Hepatocyte (in vitro differentiated cells): ENCODE results near the gene ARRDC1. TPM values are rescaled to one million over a fixed set of nuclear protein-coding genes. Genes with fewer than 3 reads are reported as not detected.
"Not testable (repeated sequence)": the region's sequence is repeated elsewhere in the genome, so short reads cannot be mapped to it uniquely, and the experiment has no call there.

Source experiments
- DNase-seq: peaks from one replicate; pipeline ENCODE4 v3.0.0-alpha.2; 2016; ENCODE audit warnings: low spot score
- H2AFZ ChIP-seq: fragments of 200-600 bp; sonication (generic); 2 replicates; pipeline ENCODE4 v1.6.0; 2016; ENCODE audit warnings: antibody characterized with exemption, mild to moderate bottlenecking
- H3K27ac ChIP-seq: fragments of 200-600 bp; sonication (generic); 2 replicates; pipeline ENCODE4 v1.5.1; 2016; ENCODE audit warnings: mild to moderate bottlenecking
- H3K27me3 ChIP-seq: fragments of 200-600 bp; sonication (generic); 2 replicates; pipeline ENCODE4 v1.6.1; 2016
- H3K36me3 ChIP-seq: fragments of 200-600 bp; sonication (generic); replicated peaks from 2 replicates; pipeline ENCODE4 v1.5.1; 2016; ENCODE audit warnings: low read depth; ENCODE audit not compliant: insufficient read depth
- H3K4me1 ChIP-seq: fragments of 200-600 bp; sonication (generic); 2 replicates; pipeline ENCODE4 v1.5.1; 2016; ENCODE audit warnings: mild to moderate bottlenecking, moderate library complexity; ENCODE audit not compliant: insufficient read depth
- H3K4me2 ChIP-seq: fragments of 200-600 bp; sonication (generic); 2 replicates; pipeline ENCODE4 v1.6.0; 2016
- H3K4me3 ChIP-seq: fragments of 200-600 bp; sonication (generic); 2 replicates; pipeline ENCODE4 v1.5.1; 2016; ENCODE audit warnings: mild to moderate bottlenecking
- H3K79me2 ChIP-seq: fragments of 200-600 bp; sonication (generic); 2 replicates; pipeline ENCODE4 v1.6.0; 2017; ENCODE audit warnings: mild to moderate bottlenecking
- H3K9me2 ChIP-seq: fragments of 200-600 bp; sonication (generic); replicated peaks from 2 replicates; pipeline ENCODE4 v1.6.0; 2017; ENCODE audit warnings: mild to moderate bottlenecking; ENCODE audit not compliant: insufficient read depth
- H3K9me3 ChIP-seq: fragments of 200-600 bp; sonication (generic); 2 replicates; pipeline ENCODE4 v1.5.1; 2016; ENCODE audit warnings: low read depth, mild to moderate bottlenecking
- H4K20me1 ChIP-seq: fragments of 200-600 bp; sonication (generic); 2 replicates; pipeline ENCODE4 v1.6.0; 2016; ENCODE audit warnings: mild to moderate bottlenecking; ENCODE audit not compliant: insufficient read depth, poor library complexity, severe bottlenecking
- EZH2 ChIP-seq: fragments of 200-600 bp; sonication (generic); IDR thresholded peaks from 2 replicates; pipeline ENCODE4 v1.6.1; 2016; ENCODE audit warnings: antibody characterized with exemption, mild to moderate bottlenecking, borderline replicate concordance
- EZH2phosphoT487 ChIP-seq: fragments of 200-600 bp; sonication (generic); IDR thresholded peaks from one replicate; pipeline ENCODE4 v1.6.1; 2018; ENCODE audit warnings: antibody characterized with exemption, mild to moderate bottlenecking, low read depth, moderate library complexity; ENCODE audit not compliant: unreplicated experiment, severe bottlenecking
- WGBS: methylation state at CpG from one replicate; pipeline ENCODE4 v1.1.6; 2016; ENCODE audit warnings: low lambda C conversion rate; ENCODE audit errors: missing lambda C conversion rate; 5-methylcytosine and 5-hydroxymethylcytosine counted together
- polyA plus RNA-seq: library from polyadenylated mRNA; unstranded; fragments of >200 nt; fragmentation: Nextera tagmentation; extraction: Ambion mirVana; gene quantifications from 2 replicates; pipeline ENCODE4 v1.2.1, GENCODE V29; 2016
- total RNA-seq: library from RNA; depleted of rRNA; stranded (reverse); fragments of >200 nt; gene quantifications from 2 replicates; pipeline ENCODE4 v1.2.3, GENCODE V29; 2014
- TF ChIP-seq, protein P1 (sequence below): fragments of 200-600 bp; sonication (generic); IDR thresholded peaks from 2 replicates; pipeline ENCODE4 v1.5.1; 2016; ENCODE audit warnings: antibody characterized with exemption, mild to moderate bottlenecking; ENCODE audit not compliant: poor library complexity

The ARRDC1 gene
- total and polyA plus RNA-seq, 2 experiments from 2014 or later: 62.7 to 102 TPM

DNA sequence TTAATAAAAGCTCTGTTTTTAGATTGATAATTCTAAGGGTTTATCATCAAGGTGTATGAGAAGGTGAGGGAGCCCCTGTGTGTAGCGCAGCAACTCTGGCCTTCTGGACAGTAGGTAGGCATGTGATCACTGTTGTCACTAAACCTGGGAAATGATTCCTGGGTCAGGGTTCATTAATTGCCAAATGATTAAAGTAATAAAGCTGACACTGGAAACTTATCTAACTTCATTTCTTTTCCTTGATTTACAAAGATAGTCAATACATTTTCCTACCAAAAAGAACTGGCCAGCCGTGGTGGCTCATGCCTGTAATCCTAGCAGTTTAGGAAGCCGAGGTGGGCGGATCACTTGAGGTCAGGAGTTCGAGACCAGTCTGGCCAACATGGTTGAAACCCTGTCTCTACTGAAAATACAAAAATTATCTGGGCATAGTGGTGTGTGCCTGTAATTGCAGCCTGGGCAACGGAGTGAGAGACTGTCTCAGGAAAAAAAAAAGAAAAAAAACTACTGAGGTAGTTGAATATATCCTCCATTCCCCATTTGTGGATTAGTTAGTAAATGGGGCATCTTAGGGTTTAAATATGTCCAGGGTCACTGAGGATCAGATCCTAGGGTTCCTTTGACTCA is 15.8 kb downstream of the ARRDC1 start:
- Histone ChIP-seq H3K79me2 (peaks cover 88% of the 10 kb centered on the region), H3K27ac (peak overlapping the region; percentile 6), H3K9me3 (no peaks in the 10 kb centered on the region), H4K20me1 (peaks cover 59% of the 10 kb centered on the region), H3K36me3 (no peaks in the 10 kb centered on the region), H2AFZ (no peak overlapping the region), H3K9me2 (no peaks in the 10 kb centered on the region), H3K4me2 (peak overlapping the region; percentile 81), H3K4me3 (no peak overlapping the region), H3K27me3 (no peaks in the 10 kb centered on the region), H3K4me1 (peaks cover 21% of the 10 kb centered on the region)
- no peak for TF ChIP-seq EZH2
- TF ChIP-seq, protein P1, sequence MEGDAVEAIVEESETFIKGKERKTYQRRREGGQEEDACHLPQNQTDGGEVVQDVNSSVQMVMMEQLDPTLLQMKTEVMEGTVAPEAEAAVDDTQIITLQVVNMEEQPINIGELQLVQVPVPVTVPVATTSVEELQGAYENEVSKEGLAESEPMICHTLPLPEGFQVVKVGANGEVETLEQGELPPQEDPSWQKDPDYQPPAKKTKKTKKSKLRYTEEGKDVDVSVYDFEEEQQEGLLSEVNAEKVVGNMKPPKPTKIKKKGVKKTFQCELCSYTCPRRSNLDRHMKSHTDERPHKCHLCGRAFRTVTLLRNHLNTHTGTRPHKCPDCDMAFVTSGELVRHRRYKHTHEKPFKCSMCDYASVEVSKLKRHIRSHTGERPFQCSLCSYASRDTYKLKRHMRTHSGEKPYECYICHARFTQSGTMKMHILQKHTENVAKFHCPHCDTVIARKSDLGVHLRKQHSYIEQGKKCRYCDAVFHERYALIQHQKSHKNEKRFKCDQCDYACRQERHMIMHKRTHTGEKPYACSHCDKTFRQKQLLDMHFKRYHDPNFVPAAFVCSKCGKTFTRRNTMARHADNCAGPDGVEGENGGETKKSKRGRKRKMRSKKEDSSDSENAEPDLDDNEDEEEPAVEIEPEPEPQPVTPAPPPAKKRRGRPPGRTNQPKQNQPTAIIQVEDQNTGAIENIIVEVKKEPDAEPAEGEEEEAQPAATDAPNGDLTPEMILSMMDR: peak; percentile 21
- TF ChIP-seq EZH2phosphoT487: no peak
- 66% methylated on average over 6 of the region's 6 CpGs for WGBS
- no peak for DNase-seq

DNA sequence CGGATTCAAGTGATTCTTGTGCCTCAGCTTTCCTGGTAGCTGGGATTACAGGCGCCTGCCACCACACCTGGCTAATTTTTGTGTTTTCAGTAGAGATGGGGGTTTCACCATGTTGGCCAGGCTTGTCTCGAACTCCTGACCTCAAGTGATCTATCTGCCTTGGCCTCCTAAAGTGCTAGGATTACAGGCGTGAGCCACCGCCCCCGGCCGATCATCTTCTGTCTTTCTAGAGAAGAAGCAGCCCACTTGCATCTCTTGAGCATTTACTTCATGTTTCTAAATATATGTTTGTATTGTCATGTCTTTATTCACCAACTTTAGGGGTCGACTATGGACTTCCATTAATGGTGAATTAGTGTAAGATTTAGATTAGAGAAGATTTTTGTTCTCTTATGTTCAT is 16.7 kb downstream of the ARRDC1 start:
- Histone ChIP-seq H4K20me1 (peaks cover 67% of the 10 kb centered on the region), H3K79me2 (peaks cover 88% of the 10 kb centered on the region), H3K4me1 (peaks cover 19% of the 10 kb centered on the region)
- H3K27me3 ChIP-seq, H3K9me3 ChIP-seq, DNase-seq, H2AFZ ChIP-seq, H3K9me2 ChIP-seq, H3K4me3 ChIP-seq, H3K36me3 ChIP-seq, H3K27ac ChIP-seq, H3K4me2 ChIP-seq: not testable (repeated sequence)
- WGBS: 95% methylated on average over 8 of the region's 8 CpGs

DNA sequence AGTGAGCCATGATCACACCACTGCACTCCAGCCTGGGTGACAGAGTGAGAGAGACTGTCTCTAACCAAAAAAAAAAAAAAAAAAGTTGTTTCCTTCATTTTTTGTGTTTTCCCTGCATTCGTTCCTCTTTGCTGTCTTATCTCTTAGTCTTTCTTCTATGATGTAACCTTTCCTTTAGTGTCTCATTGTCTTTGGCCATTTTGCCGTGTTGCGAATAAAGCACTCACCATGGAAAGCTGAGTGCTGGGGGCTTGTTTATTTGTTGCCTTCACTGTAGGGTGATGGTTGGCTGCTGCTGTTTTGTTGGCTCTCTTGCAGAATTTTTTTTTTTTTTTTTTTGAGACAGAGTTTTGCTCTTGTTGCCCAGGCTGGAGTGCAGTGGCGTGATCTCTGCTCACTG is 21.0 kb downstream of the ARRDC1 start:
- TF ChIP-seq, protein P1: no peak
- TF ChIP-seq EZH2: no peak
- no peak for TF ChIP-seq EZH2phosphoT487
- Histone ChIP-seq H3K27ac (no peak overlapping the region), H4K20me1 (peaks cover 93% of the 10 kb centered on the region), H3K4me1 (peaks cover 6% of the 10 kb centered on the region), H3K4me3 (no peak overlapping the region), H3K9me2 (no peaks in the 10 kb centered on the region), H3K36me3 (no peaks in the 10 kb centered on the region), H3K9me3 (no peaks in the 10 kb centered on the region), H3K79me2 (peaks cover 100% of the 10 kb centered on the region), H2AFZ (no peak overlapping the region), H3K4me2 (no peak overlapping the region), H3K27me3 (no peaks in the 10 kb centered on the region)
- no peak for DNase-seq
- WGBS: 91% methylated on average over 4 of the region's 4 CpGs

DNA sequence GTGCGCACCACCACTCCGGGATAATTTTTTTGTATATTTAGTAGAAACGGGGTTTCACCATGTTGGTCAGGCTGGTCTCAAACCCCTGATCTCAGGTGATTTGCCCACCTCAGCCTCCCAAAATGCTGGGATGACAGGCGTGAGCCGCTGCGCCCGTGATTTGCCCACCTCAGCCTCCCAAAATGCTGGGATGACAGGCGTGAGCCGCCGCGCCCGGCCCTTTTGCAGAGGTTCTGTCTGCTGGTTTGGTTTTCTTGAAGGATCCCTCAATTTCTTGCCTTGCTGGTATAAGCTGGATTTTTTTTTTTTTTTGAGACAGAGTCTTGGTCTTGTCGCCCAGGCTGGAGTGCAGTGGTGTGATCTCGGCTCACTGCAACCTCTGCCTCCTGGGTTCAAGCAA is 21.9 kb downstream of the ARRDC1 start:
- not testable (repeated sequence) for DNase-seq
- H4K20me1 ChIP-seq: peaks cover 92% of the 10 kb centered on the region
- 98% methylated on average over 14 of the region's 14 CpGs for WGBS

More for the DNA sequence above, 21.9 kb downstream of the ARRDC1 start:
- H3K36me3 ChIP-seq, H3K4me3 ChIP-seq, H3K9me2 ChIP-seq, H3K27ac ChIP-seq, H2AFZ ChIP-seq, H3K4me1 ChIP-seq, H3K4me2 ChIP-seq, H3K27me3 ChIP-seq, H3K9me3 ChIP-seq: not testable (repeated sequence)
- H3K79me2 ChIP-seq: peaks cover 100% of the 10 kb centered on the region
